Endothelial cell of umbilical vein (primary cell): ENCODE results near the gene RARA.

Experiments
- EZH2 ChIP-seq: IDR thresholded peaks from 2 replicates; pipeline ENCODE4 v1.6.1; 2012; ENCODE audit warnings: borderline replicate concordance, low read depth, mild to moderate bottlenecking, moderate library complexity, low read length, inconsistent platforms; ENCODE audit not compliant: severe bottlenecking
- FOS ChIP-seq: IDR thresholded peaks from 2 replicates; pipeline ENCODE4 v1.6.1; 2011; ENCODE audit warnings: mild to moderate bottlenecking, low read length, moderate library complexity, borderline replicate concordance; ENCODE audit not compliant: insufficient read depth
- GATA2 ChIP-seq: IDR thresholded peaks from 2 replicates; pipeline ENCODE4 v1.7.0; 2011; ENCODE audit warnings: low read depth, mild to moderate bottlenecking, moderate library complexity, mixed read lengths, low read length; ENCODE audit not compliant: insufficient read length, insufficient read depth
- JUN ChIP-seq: IDR thresholded peaks from 2 replicates; pipeline ENCODE4 v1.6.1; 2011; ENCODE audit warnings: borderline replicate concordance, low read depth; ENCODE audit not compliant: insufficient read length, insufficient read depth
- MYC ChIP-seq: IDR thresholded peaks from one replicate; pipeline ENCODE4 v1.6.1; 2011; ENCODE audit warnings: mild to moderate bottlenecking, low read depth, low read length
- POLR2A ChIP-seq: IDR thresholded peaks from 2 replicates; pipeline ENCODE4 v1.6.1; 2012; ENCODE audit warnings: low read depth, mild to moderate bottlenecking, control low read depth, low read length
- POLR2AphosphoS5 ChIP-seq: IDR thresholded peaks from 2 replicates; pipeline ENCODE4 v1.6.1; 2012; ENCODE audit warnings: low read depth, mild to moderate bottlenecking, control low read depth, low read length, moderate library complexity; ENCODE audit not compliant: insufficient read depth
- TF ChIP-seq, protein P1 (sequence below), 2 donors: IDR thresholded peaks; 1 replicate in 1 of 2; 2 replicates in 1 of 2; pipeline ENCODE4 v1.5.1; 2011; ENCODE audit warnings: low read length in 2 of 2, mild to moderate bottlenecking in 2 of 2, moderate library complexity in 2 of 2, control low read depth in 1 of 2, inconsistent platforms in 1 of 2, low read depth in 1 of 2; ENCODE audit not compliant: insufficient read depth in 1 of 2; ENCODE audit errors: extremely low read depth in 1 of 2
- TF ChIP-seq, protein P2 (sequence below): IDR thresholded peaks from 2 replicates; pipeline ENCODE4 v1.6.1; 2011; ENCODE audit not compliant: insufficient read depth, insufficient read length

DNA sequence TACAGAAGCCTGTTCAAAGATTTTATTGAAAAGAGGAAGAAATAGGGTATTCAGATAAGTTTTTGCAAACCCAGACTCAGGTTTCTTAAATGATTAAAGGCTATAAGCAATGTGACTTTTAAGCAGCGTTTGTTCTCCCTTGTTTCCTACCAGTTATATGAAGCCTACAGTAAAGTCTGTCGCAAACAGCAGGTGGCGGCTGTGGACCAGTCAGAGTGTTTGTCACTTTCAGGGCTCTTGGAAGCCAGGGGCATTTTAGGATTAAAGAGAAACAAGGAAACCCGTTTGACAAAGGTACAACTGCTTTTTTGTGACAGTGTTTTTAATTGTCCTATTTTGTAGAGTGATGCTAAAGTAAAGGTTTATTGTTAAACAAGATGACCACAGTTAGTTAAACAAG, 7.7 kb upstream of the RARA start:
- TF ChIP-seq, protein P1, sequence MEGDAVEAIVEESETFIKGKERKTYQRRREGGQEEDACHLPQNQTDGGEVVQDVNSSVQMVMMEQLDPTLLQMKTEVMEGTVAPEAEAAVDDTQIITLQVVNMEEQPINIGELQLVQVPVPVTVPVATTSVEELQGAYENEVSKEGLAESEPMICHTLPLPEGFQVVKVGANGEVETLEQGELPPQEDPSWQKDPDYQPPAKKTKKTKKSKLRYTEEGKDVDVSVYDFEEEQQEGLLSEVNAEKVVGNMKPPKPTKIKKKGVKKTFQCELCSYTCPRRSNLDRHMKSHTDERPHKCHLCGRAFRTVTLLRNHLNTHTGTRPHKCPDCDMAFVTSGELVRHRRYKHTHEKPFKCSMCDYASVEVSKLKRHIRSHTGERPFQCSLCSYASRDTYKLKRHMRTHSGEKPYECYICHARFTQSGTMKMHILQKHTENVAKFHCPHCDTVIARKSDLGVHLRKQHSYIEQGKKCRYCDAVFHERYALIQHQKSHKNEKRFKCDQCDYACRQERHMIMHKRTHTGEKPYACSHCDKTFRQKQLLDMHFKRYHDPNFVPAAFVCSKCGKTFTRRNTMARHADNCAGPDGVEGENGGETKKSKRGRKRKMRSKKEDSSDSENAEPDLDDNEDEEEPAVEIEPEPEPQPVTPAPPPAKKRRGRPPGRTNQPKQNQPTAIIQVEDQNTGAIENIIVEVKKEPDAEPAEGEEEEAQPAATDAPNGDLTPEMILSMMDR (IDR thresholded peaks at IDR 0.05; ENCODE audit: extremely low read depth in 1 of 2, insufficient read depth in 1 of 2, low read depth in 1 of 2, low read length in 2 of 2) = peak in 1 of 2 donors; percentile 19
- TF ChIP-seq POLR2A (no peak), JUN (no peak), POLR2AphosphoS5 (no peak), EZH2 (no peak), MYC (no peak), GATA2 (no peak), FOS (no peak)
- TF ChIP-seq, protein P2, sequence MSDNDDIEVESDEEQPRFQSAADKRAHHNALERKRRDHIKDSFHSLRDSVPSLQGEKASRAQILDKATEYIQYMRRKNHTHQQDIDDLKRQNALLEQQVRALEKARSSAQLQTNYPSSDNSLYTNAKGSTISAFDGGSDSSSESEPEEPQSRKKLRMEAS = no peak
